ENCODE data around the gene KIF2C. TPM values are rescaled to one million over a fixed set of nuclear protein-coding genes. Genes with fewer than 3 reads are reported as not detected.
"Not testable (repeated sequence)": the region's sequence is repeated elsewhere in the genome, so short reads cannot be mapped to it uniquely, and the experiment has no call there.

KIF2C gene
- total RNA-seq, 1 donor from 2014 or later, result 68.7 TPM

- peaks cover 87% of the 10 kb centered on the region for H3K4me1 Mint-ChIP-seq (ENCODE audit: low read depth)
- intact Hi-C loops (cut with micrococcal nuclease), result loop anchor here (5.0 to 10.0 kb wide), 4 partner anchors 685 to 835 kb away; partner anchors contain the start of genes ATP6V0B, DPH2, NASP and PRDX1
These were observed 67.2 kb downstream of the KIF2C start, which contains the start of gene DYNLT4 for GRCh38 chr1:44806704-44807363. TSS of gene DYNLT4 (minus strand) at chr1:44807351. CDS start at chr1:44806668, 683 bp downstream.

GRCh38 chr1:44807364-44808062 is 67.9 kb downstream of the KIF2C start:
- peaks cover 89% of the 10 kb centered on the region for H3K4me1 Mint-ChIP-seq (ENCODE audit: low read depth)
- H3K36me3 Mint-ChIP-seq (ENCODE audit: low read depth), result peaks cover 58% of the 10 kb centered on the region
- no peaks in the 10 kb centered on the region for H3K9me3 Mint-ChIP-seq
- H3K4me3 Mint-ChIP-seq, result peak overlapping the region; percentile 68
- H3K27me3 Mint-ChIP-seq (ENCODE audit: insufficient read depth), result no peaks in the 10 kb centered on the region
- DNase-seq (ENCODE audit: low spot score), result peak; percentile 84
- peak overlapping the region; percentile 99 for H3K27ac Mint-ChIP-seq
- intact Hi-C loops (cut with micrococcal nuclease), result loop anchor here (2.0 to 10.0 kb wide), 6 partner anchors 33 to 835 kb away; partner anchors contain the start of genes ARMH1, ATP6V0B, DPH2 and NASP

More at GRCh38 chr1:44806704-44807363, 67.2 kb downstream of the KIF2C start, which contains the start of gene DYNLT4:
- Mint-ChIP-seq H3K4me3 (peak within 1 kb of the TSS; percentile 68), H3K27me3 (ENCODE audit: insufficient read depth) (no peaks in the 10 kb centered on the region), H3K27ac (peak within 1 kb of the TSS; percentile 99), H3K9me3 (no peaks in the 10 kb centered on the region), H3K36me3 (ENCODE audit: low read depth) (peaks cover 59% of the 10 kb centered on the region)
- DNase-seq (ENCODE audit: low spot score), result no peak

- H3K4me1 Mint-ChIP-seq (ENCODE audit: low read depth), result peaks cover 85% of the 10 kb centered on the region
These were observed 68.7 kb downstream of the KIF2C start, which contains the start of gene BTBD19 for GRCh38 chr1:44808063-44808937. TSS of gene BTBD19 (plus strand) at chr1:44808523. CDS start at chr1:44808821, 298 bp downstream.

GRCh38 chr1:44808938-44809917 is 69.6 kb downstream of the KIF2C start:
- peak overlapping the region; percentile 99 for H3K27ac Mint-ChIP-seq
- peak overlapping the region; percentile 68 for H3K4me3 Mint-ChIP-seq
- H3K36me3 Mint-ChIP-seq (ENCODE audit: low read depth), result peaks cover 49% of the 10 kb centered on the region
- H3K27me3 Mint-ChIP-seq (ENCODE audit: insufficient read depth), result no peaks in the 10 kb centered on the region
- intact Hi-C loops (cut with micrococcal nuclease), result loop anchor here (1.0 to 10.0 kb wide), 10 partner anchors 8 to 837 kb away; partner anchors contain the start of genes ARMH1, ATP6V0B, DPH2 and NASP
- H3K4me1 Mint-ChIP-seq (ENCODE audit: low read depth), result peaks cover 83% of the 10 kb centered on the region
- no peaks in the 10 kb centered on the region for H3K9me3 Mint-ChIP-seq
- DNase-seq (ENCODE audit: low spot score), result peak; percentile 85

More at GRCh38 chr1:44808063-44808937, 68.7 kb downstream of the KIF2C start, which contains the start of gene BTBD19:
- Mint-ChIP-seq H3K9me3 (no peaks in the 10 kb centered on the region), H3K4me3 (peak within 1 kb of the TSS; percentile 68), H3K27ac (peak within 1 kb of the TSS; percentile 99), H3K27me3 (ENCODE audit: insufficient read depth) (no peaks in the 10 kb centered on the region), H3K36me3 (ENCODE audit: low read depth) (peaks cover 50% of the 10 kb centered on the region)
- DNase-seq (ENCODE audit: low spot score), result peak; percentile 64
- intact Hi-C loops (cut with micrococcal nuclease), result loop anchor here (2.0 to 10.0 kb wide), 6 partner anchors 33 to 836 kb away; partner anchors contain the start of genes ARMH1, ATP6V0B, DPH2 and NASP

GRCh38 chr1:44810101-44810761 is 70.6 kb downstream of the KIF2C start:
- H3K4me3 Mint-ChIP-seq, result peak overlapping the region; percentile 68
- peak overlapping the region; percentile 99 for H3K27ac Mint-ChIP-seq
- no peak for DNase-seq (ENCODE audit: low spot score)
- H3K36me3 Mint-ChIP-seq (ENCODE audit: low read depth), result peaks cover 47% of the 10 kb centered on the region
- no peaks in the 10 kb centered on the region for H3K9me3 Mint-ChIP-seq
- intact Hi-C loops (cut with micrococcal nuclease), result no loop called here
- no peaks in the 10 kb centered on the region for H3K27me3 Mint-ChIP-seq (ENCODE audit: insufficient read depth)
- H3K4me1 Mint-ChIP-seq (ENCODE audit: low read depth), result peaks cover 83% of the 10 kb centered on the region

- H3K27me3 Mint-ChIP-seq (ENCODE audit: insufficient read depth); DNase-seq (ENCODE audit: low spot score); intact Hi-C loops (cut with micrococcal nuclease); H3K9me3 Mint-ChIP-seq: not testable (repeated sequence)
- Mint-ChIP-seq H3K27ac (peak overlapping the region; percentile 99), H3K36me3 (ENCODE audit: low read depth) (peaks cover 47% of the 10 kb centered on the region), H3K4me1 (ENCODE audit: low read depth) (peaks cover 79% of the 10 kb centered on the region), H3K4me3 (peak overlapping the region; percentile 40)
These were observed 71.1 kb downstream of the KIF2C start for GRCh38 chr1:44810762-44811105.

GRCh38 chr1:44811234-44811633 is 71.6 kb downstream of the KIF2C start:
- no peaks in the 10 kb centered on the region for H3K9me3 Mint-ChIP-seq
- H3K27ac Mint-ChIP-seq, result peak overlapping the region; percentile 99
- no peak for DNase-seq (ENCODE audit: low spot score)
- H3K27me3 Mint-ChIP-seq (ENCODE audit: insufficient read depth), result no peaks in the 10 kb centered on the region
- intact Hi-C loops (cut with micrococcal nuclease), result no loop called here
- H3K4me3 Mint-ChIP-seq, result peak overlapping the region; percentile 40
- peaks cover 48% of the 10 kb centered on the region for H3K36me3 Mint-ChIP-seq (ENCODE audit: low read depth)
- H3K4me1 Mint-ChIP-seq (ENCODE audit: low read depth), result peaks cover 78% of the 10 kb centered on the region

GRCh38 chr1:44812822-44813543 is 73.3 kb downstream of the KIF2C start:
- intact Hi-C loops (cut with micrococcal nuclease), result loop anchor here (1.0 kb wide), 1 partner anchor 38 kb away; the partner anchor contains the start of gene RPS8
- peak overlapping the region; percentile 67 for H3K27ac Mint-ChIP-seq
- peaks cover 48% of the 10 kb centered on the region for H3K36me3 Mint-ChIP-seq (ENCODE audit: low read depth)
- DNase-seq (ENCODE audit: low spot score), result no peak
- no peaks in the 10 kb centered on the region for H3K27me3 Mint-ChIP-seq (ENCODE audit: insufficient read depth)
- H3K9me3 Mint-ChIP-seq, result no peaks in the 10 kb centered on the region
- H3K4me1 Mint-ChIP-seq (ENCODE audit: low read depth), result peaks cover 75% of the 10 kb centered on the region
- H3K4me3 Mint-ChIP-seq, result no peak overlapping the region

- intact Hi-C loops (cut with micrococcal nuclease), result loop anchor here (5.0 kb wide), 1 partner anchor 871 kb away; the partner anchor contains the start of genes GPBP1L1 and TMEM69
- not testable (repeated sequence) for DNase-seq (ENCODE audit: low spot score); H3K9me3 Mint-ChIP-seq; H3K27me3 Mint-ChIP-seq (ENCODE audit: insufficient read depth); H3K27ac Mint-ChIP-seq; H3K4me3 Mint-ChIP-seq
- Mint-ChIP-seq H3K4me1 (ENCODE audit: low read depth) (peaks cover 73% of the 10 kb centered on the region), H3K36me3 (ENCODE audit: low read depth) (peaks cover 42% of the 10 kb centered on the region)
These were observed 76.3 kb downstream of the KIF2C start for GRCh38 chr1:44815926-44816325.

GRCh38 chr1:44817307-44817706 is 77.7 kb downstream of the KIF2C start:
- Mint-ChIP-seq H3K4me1 (ENCODE audit: low read depth) (peaks cover 68% of the 10 kb centered on the region), H3K9me3 (no peaks in the 10 kb centered on the region), H3K27ac (peak overlapping the region; percentile 76), H3K36me3 (ENCODE audit: low read depth) (peaks cover 31% of the 10 kb centered on the region), H3K27me3 (ENCODE audit: insufficient read depth) (no peaks in the 10 kb centered on the region), H3K4me3 (peak overlapping the region; percentile 58)
- intact Hi-C loops (cut with micrococcal nuclease), result loop anchor here (5.0 kb wide), 1 partner anchor 870 kb away; the partner anchor contains the start of genes GPBP1L1 and TMEM69
- DNase-seq (ENCODE audit: low spot score), result no peak
